Measurements from ENCODE around the gene FOXL3. TPM values are rescaled to one million over a fixed set of nuclear protein-coding genes. Genes with fewer than 3 reads are reported as not detected.

FOXL3 gene
- total RNA-seq, 2 donors from 2014 or later = not detected

GRCh38 chr7:251005-251404, 39.0 kb upstream of the FOXL3 start:
- DNase-seq (no peak), ATAC-seq (no peak)
- H3K27me3 Mint-ChIP-seq = peaks cover 16% of the 10 kb centered on the region
- peaks cover 5% of the 10 kb centered on the region for H3K4me1 Mint-ChIP-seq
- H3K27ac Mint-ChIP-seq = no peak overlapping the region
- no peaks in the 10 kb centered on the region for H3K9me3 ChIP-seq (ENCODE audit: control insufficient read depth, low read length, poor library complexity, severe bottlenecking)
- no peak overlapping the region for H3K4me3 Mint-ChIP-seq
- H3K36me3 Mint-ChIP-seq (ENCODE audit: low read depth) = no peaks in the 10 kb centered on the region

GRCh38 chr7:251446-252175, 38.4 kb upstream of the FOXL3 start:
- DNase-seq = no peak
- Mint-ChIP-seq H3K27me3 (peaks cover 13% of the 10 kb centered on the region), H3K36me3 (ENCODE audit: low read depth) (no peaks in the 10 kb centered on the region), H3K4me3 (no peak overlapping the region), H3K4me1 (peaks cover 2% of the 10 kb centered on the region), H3K27ac (no peak overlapping the region)
- no peaks in the 10 kb centered on the region for H3K9me3 ChIP-seq (ENCODE audit: control insufficient read depth, low read length, poor library complexity, severe bottlenecking)
- no peak for ATAC-seq

DNA sequence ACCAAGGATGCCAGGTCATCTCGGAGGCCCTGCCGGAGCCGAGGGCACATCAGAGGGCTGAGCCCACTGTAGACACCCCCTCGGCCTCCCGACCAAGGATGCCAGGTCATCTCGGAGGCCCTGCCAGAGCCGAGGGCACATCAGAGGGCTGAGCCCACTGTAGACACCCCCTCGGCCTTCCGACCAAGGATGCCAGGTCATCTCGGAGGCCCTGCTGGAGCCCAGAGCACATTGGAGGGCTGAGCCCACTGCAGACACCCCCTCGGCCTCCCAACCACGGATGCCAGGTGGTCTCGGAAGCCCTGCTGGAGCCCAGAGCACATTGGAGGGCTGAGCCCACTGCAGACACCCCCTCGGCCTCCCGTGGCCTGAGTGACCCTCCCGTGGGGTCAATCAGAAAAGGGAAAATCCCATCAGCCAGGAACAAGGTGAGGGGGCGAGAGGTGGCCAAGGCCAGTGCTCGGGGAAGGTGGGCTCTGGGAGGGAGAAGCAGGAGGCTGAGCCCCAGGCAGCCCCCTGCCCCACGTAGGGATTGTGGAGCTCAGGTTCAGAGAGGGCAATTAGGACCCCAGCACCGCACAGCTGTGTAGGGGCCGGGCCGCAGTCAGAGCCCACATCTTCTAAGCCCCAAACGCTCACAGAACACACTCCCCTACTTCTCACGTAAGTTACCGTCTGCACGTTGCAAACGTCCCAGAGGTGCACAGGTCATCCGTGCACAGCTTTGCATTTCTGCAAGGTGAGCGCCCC, 37.6 kb upstream of the FOXL3 start:
- H3K36me3 Mint-ChIP-seq (ENCODE audit: low read depth) = no peaks in the 10 kb centered on the region
- H3K27me3 Mint-ChIP-seq = peaks cover 11% of the 10 kb centered on the region
- H3K4me3 Mint-ChIP-seq = no peak overlapping the region
- ATAC-seq = no peak
- no peak overlapping the region for H3K27ac Mint-ChIP-seq
- H3K4me1 Mint-ChIP-seq = no peaks in the 10 kb centered on the region
- no peaks in the 10 kb centered on the region for H3K9me3 ChIP-seq (ENCODE audit: control insufficient read depth, low read length, poor library complexity, severe bottlenecking)
- no peak for DNase-seq

DNA sequence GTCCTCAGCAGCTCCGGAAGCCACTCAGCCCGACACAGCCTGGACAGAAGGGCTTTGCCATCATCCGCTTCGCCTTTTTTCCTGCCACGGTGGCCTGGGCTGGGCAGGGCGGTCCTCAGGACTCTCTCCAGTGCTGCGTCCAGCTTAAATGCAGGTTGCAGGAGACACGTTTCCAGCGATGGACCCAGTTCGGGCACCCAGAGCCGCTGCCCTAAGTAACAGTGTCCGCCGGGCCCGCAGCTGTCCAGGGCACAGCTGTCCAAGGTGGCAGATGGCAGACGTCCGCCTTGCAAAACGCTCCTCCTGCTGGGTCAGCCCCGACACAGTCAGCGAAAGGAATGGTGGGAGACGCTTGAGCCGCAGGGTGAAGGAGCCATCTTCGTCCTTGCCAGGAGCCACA, 37.0 kb upstream of the FOXL3 start:
- H3K27ac Mint-ChIP-seq = no peak overlapping the region
- no peaks in the 10 kb centered on the region for H3K4me1 Mint-ChIP-seq
- H3K9me3 ChIP-seq (ENCODE audit: control insufficient read depth, low read length, poor library complexity, severe bottlenecking) = no peaks in the 10 kb centered on the region
- no peak for ATAC-seq
- DNase-seq = no peak
- no peak overlapping the region for H3K4me3 Mint-ChIP-seq
- H3K36me3 Mint-ChIP-seq (ENCODE audit: low read depth) = no peaks in the 10 kb centered on the region
- peaks cover 11% of the 10 kb centered on the region for H3K27me3 Mint-ChIP-seq

DNA sequence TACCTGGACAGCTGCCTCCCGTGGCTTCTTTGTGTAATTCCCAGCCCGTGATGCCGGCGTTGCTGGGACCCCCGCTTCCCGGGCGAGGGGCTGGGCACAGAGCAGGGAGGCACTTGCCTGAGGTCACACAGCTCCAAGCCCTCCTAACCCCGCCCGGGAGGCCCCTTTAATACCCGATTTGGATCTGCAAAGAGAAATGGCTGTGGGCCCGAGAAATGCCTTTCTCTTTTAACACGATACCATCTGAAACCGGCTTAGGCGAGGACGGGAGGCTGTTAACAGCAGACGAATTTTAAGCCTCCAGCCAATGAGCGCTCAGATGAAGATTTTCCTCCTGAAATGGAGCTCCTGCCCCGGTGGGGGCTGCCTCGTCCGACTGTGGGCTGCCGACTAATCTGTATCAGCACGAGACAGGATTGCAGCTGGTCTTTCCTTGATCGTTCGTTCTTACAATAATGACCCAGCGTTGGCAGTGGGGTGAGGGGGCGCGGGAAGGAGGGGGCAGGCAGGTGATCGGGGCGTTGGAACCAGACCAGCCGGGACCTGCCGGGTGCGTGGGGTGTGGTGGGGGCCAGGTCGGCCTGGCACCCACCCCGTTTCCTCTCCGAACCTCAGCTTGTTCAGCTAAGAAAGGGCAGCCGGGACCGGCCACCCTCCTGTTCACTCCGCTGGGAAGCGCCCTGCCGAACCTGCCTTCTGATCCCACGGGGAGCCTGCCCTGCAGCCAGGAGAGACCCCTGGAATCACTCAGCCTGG, 36.2 kb upstream of the FOXL3 start:
- Mint-ChIP-seq H3K36me3 (ENCODE audit: low read depth) (no peaks in the 10 kb centered on the region), H3K27ac (no peak overlapping the region), H3K4me1 (no peaks in the 10 kb centered on the region), H3K4me3 (no peak overlapping the region), H3K27me3 (peaks cover 11% of the 10 kb centered on the region)
- DNase-seq = no peak
- no peaks in the 10 kb centered on the region for H3K9me3 ChIP-seq (ENCODE audit: control insufficient read depth, low read length, poor library complexity, severe bottlenecking)
- ATAC-seq = no peak

- H3K9me3 ChIP-seq (ENCODE audit: control insufficient read depth, low read length, poor library complexity, severe bottlenecking) = no peaks in the 10 kb centered on the region
- H3K27ac Mint-ChIP-seq = no peak overlapping the region
- H3K27me3 Mint-ChIP-seq = peaks cover 11% of the 10 kb centered on the region
- no peaks in the 10 kb centered on the region for H3K4me1 Mint-ChIP-seq
- DNase-seq (no peak), ATAC-seq (no peak)
- H3K36me3 Mint-ChIP-seq (ENCODE audit: low read depth) = peaks cover 3% of the 10 kb centered on the region
- H3K4me3 Mint-ChIP-seq = no peak overlapping the region
Observed at GRCh38 chr7:254337-255037, 35.5 kb upstream of the FOXL3 start.

DNA sequence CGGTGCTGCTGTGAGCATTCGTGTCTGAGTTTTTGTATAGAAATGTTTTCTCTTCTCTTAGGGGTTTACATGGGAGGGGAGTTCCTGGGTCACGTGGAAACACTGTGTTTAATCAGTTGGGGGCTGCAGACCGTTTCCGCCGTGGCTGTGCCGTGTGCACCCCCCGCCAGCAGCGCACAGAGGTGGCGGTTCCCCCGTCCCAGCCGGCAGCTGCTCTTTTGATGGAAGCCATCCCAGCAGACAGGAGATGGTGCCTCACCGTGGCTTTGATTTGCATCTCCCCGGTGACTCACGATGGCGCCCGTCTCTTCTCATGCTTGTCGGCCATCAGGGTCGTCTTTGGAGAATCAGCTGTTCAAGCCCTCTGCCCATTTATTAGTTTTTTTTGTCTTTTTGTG, 34.9 kb upstream of the FOXL3 start:
- Mint-ChIP-seq H3K4me3 (no peak overlapping the region), H3K4me1 (no peaks in the 10 kb centered on the region), H3K27me3 (peaks cover 11% of the 10 kb centered on the region), H3K27ac (no peak overlapping the region), H3K36me3 (ENCODE audit: low read depth) (peaks cover 3% of the 10 kb centered on the region)
- no peaks in the 10 kb centered on the region for H3K9me3 ChIP-seq (ENCODE audit: control insufficient read depth, low read length, poor library complexity, severe bottlenecking)
- ATAC-seq = no peak
- no peak for DNase-seq

GRCh38 chr7:255721-256361, 34.1 kb upstream of the FOXL3 start:
- DNase-seq (no peak), ATAC-seq (no peak)
- H3K36me3 Mint-ChIP-seq (ENCODE audit: low read depth) = peaks cover 3% of the 10 kb centered on the region
- H3K27me3 Mint-ChIP-seq = peaks cover 11% of the 10 kb centered on the region
- H3K27ac Mint-ChIP-seq = no peak overlapping the region
- no peak overlapping the region for H3K4me3 Mint-ChIP-seq
- no peaks in the 10 kb centered on the region for H3K4me1 Mint-ChIP-seq
- no peaks in the 10 kb centered on the region for H3K9me3 ChIP-seq (ENCODE audit: control insufficient read depth, low read length, poor library complexity, severe bottlenecking)

DNA sequence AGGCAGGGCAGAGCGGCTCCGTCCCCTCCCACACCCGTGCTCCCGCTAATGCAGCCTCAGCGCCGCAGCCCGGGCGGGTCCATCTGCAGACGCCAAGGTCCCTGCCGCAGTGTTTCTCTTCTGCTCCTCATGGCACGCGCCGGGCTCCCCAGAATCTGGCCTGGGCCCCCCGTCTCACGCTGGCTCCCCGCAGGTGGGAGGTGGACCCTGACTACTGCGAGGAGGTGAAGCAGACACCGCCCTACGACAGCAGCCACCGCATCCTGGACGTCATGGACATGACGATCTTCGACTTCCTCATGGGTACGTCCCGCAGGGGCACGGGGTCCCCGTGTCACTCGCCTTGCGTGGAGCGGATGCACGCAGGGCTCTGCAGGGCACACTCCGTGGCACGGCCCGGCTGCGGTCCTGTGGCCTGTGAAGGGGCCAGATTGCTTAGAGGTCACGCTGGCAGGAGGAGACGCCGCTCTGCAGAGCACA, 33.5 kb upstream of the FOXL3 start:
- no peaks in the 10 kb centered on the region for H3K9me3 ChIP-seq (ENCODE audit: control insufficient read depth, low read length, poor library complexity, severe bottlenecking)
- Mint-ChIP-seq H3K27ac (no peak overlapping the region), H3K27me3 (peaks cover 11% of the 10 kb centered on the region), H3K4me3 (no peak overlapping the region), H3K4me1 (no peaks in the 10 kb centered on the region), H3K36me3 (ENCODE audit: low read depth) (peaks cover 3% of the 10 kb centered on the region)
- DNase-seq (no peak), ATAC-seq (no peak)

- no peaks in the 10 kb centered on the region for H3K9me3 ChIP-seq (ENCODE audit: control insufficient read depth, low read length, poor library complexity, severe bottlenecking)
- Mint-ChIP-seq H3K27ac (no peak overlapping the region), H3K4me3 (no peak overlapping the region), H3K4me1 (no peaks in the 10 kb centered on the region), H3K27me3 (peaks cover 11% of the 10 kb centered on the region), H3K36me3 (ENCODE audit: low read depth) (peaks cover 3% of the 10 kb centered on the region)
- no peak for ATAC-seq
- no peak for DNase-seq
Observed at GRCh38 chr7:256981-257646, 32.9 kb upstream of the FOXL3 start.

GRCh38 chr7:257647-257992, 32.4 kb upstream of the FOXL3 start:
- Mint-ChIP-seq H3K4me1 (no peaks in the 10 kb centered on the region), H3K36me3 (ENCODE audit: low read depth) (peaks cover 3% of the 10 kb centered on the region), H3K27ac (no peak overlapping the region), H3K27me3 (peaks cover 11% of the 10 kb centered on the region), H3K4me3 (no peak overlapping the region)
- H3K9me3 ChIP-seq (ENCODE audit: control insufficient read depth, low read length, poor library complexity, severe bottlenecking) = no peaks in the 10 kb centered on the region
- ATAC-seq (no peak), DNase-seq (no peak)

DNA sequence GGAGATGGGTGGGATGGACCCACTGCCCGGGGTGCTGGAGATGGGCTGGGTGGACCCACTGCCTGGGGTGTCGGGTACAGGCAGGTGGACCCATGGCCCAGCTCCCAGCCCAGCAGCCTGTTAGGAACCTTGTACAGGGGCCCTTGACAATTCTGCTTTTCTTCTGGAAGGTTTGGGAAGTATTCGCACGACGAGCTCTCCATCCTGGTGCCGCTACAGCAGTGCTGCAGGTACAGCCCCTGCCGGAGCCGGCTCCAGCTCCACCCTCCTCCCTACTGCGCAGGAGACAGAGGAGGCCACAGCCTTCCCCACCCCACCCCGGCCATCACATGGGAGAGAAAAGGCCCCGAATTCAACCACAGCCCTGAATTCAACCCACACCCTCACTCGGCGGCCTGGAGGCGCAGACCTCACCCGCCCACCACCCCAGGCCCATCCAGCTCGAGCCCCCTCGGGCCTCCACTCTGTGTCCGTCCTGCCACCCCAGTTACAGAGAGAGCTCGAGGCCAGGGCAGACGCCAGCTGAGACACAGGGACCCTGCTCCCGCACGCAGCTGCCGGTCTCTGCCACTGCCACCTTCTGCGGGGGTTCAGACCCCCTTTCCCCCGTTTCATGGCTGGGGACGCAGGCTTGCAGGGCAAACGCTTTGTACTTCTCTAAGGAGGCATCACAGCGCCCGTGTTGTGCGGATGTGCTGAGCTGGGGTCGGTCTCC, 31.3 kb upstream of the FOXL3 start:
- Mint-ChIP-seq H3K36me3 (ENCODE audit: low read depth) (peaks cover 3% of the 10 kb centered on the region), H3K4me1 (no peaks in the 10 kb centered on the region), H3K4me3 (no peak overlapping the region), H3K27ac (no peak overlapping the region), H3K27me3 (peaks cover 6% of the 10 kb centered on the region)
- no peaks in the 10 kb centered on the region for H3K9me3 ChIP-seq (ENCODE audit: control insufficient read depth, low read length, poor library complexity, severe bottlenecking)
- no peak for DNase-seq
- no peak for ATAC-seq

Measured in T-helper 17 cell (primary cell).